RCC 7860 (cell line): Measurements from ENCODE around the gene KBTBD12.

Source experiments
- DNase-seq: peaks from one replicate; pipeline ENCODE4 v3.0.0-alpha.2; 2015; ENCODE audit warnings: low spot score
- FAIRE-seq: peaks from 2 replicates; lab custom pipeline; 2012; peaks lifted over from hg19 to GRCh38; lab: Jason Lieb, UNC

The KBTBD12 gene

GRCh38 chr3:128006061-128007032, 91.3 kb downstream of the KBTBD12 start:
- no peak for DNase-seq

GRCh38 chr3:128007033-128007424, 92.0 kb downstream of the KBTBD12 start:
- DNase-seq (no peak), FAIRE-seq (no peak)

More at GRCh38 chr3:128006061-128007032, 91.3 kb downstream of the KBTBD12 start:
- FAIRE-seq: no peak

GRCh38 chr3:128009952-128010846, 95.2 kb downstream of the KBTBD12 start:
- no peak for DNase-seq
- no peak for FAIRE-seq

- no peak for DNase-seq
Observed at GRCh38 chr3:128011140-128011539, 96.1 kb downstream of the KBTBD12 start.

GRCh38 chr3:128012050-128012449, 97.0 kb downstream of the KBTBD12 start:
- FAIRE-seq (no peak), DNase-seq (no peak)

More at GRCh38 chr3:128011140-128011539, 96.1 kb downstream of the KBTBD12 start:
- no peak for FAIRE-seq

GRCh38 chr3:128014548-128014947, 99.5 kb downstream of the KBTBD12 start:
- FAIRE-seq (no peak), DNase-seq (no peak)

GRCh38 chr3:128016502-128016901, 101.5 kb downstream of the KBTBD12 start:
- FAIRE-seq: no peak

GRCh38 chr3:128021768-128022372, 106.8 kb downstream of the KBTBD12 start:
- no peak for DNase-seq
- FAIRE-seq: no peak

More at GRCh38 chr3:128016502-128016901, 101.5 kb downstream of the KBTBD12 start:
- DNase-seq: no peak

GRCh38 chr3:128033102-128033501, 118.1 kb downstream of the KBTBD12 start:
- FAIRE-seq (no peak), DNase-seq (no peak)

- DNase-seq: no peak
- no peak for FAIRE-seq
Observed at GRCh38 chr3:128036119-128036518, 121.1 kb downstream of the KBTBD12 start.
